ENCODE results near the gene MRPS18B.

Gene MRPS18B

GRCh38 chr6:30617565-30618269, at the start of gene MRPS18B:
TSS of gene MRPS18B (plus strand) at chr6:30617840. CDS start at chr6:30617866, 26 bp downstream.
- no peak for TF ChIP-seq CTCF (IDR thresholded peaks at IDR 0.05)
- Histone ChIP-seq H3K4me3 (peak within 1 kb of the TSS; percentile 79), H3K27ac (peak within 1 kb of the TSS; percentile 92 to 96)
- peak; percentile 99 for DNase-seq (ENCODE audit: low spot score)

- H3K4me3 ChIP-seq = no peak overlapping the region
These were observed 49.4 kb upstream of the MRPS18B start for GRCh38 chr6:30568245-30568644.

GRCh38 chr6:30570263-30570662, 47.4 kb upstream of the MRPS18B start:
- Histone ChIP-seq H3K4me3 (peak overlapping the region; percentile 82), H3K27ac (peak overlapping the region; percentile 87 to 90)
- no peak for DNase-seq (ENCODE audit: low spot score)
- no peak for TF ChIP-seq CTCF (IDR thresholded peaks at IDR 0.05)

More at GRCh38 chr6:30568245-30568644, 49.4 kb upstream of the MRPS18B start:
- no peak for TF ChIP-seq CTCF (IDR thresholded peaks at IDR 0.05)
- DNase-seq (ENCODE audit: low spot score) = no peak
- H3K27ac ChIP-seq = no peak overlapping the region

GRCh38 chr6:30570740-30571074, 46.9 kb upstream of the MRPS18B start:
- no peak for TF ChIP-seq CTCF (IDR thresholded peaks at IDR 0.05)
- peak overlapping the region; percentile 87 to 90 for H3K27ac ChIP-seq
- DNase-seq (ENCODE audit: low spot score) = no peak
- H3K4me3 ChIP-seq = peak overlapping the region; percentile 82

- DNase-seq (ENCODE audit: low spot score) = peak; percentile 99
- no peak for TF ChIP-seq CTCF (IDR thresholded peaks at IDR 0.05)
- Histone ChIP-seq H3K27ac (peak within 1 kb of the TSS; percentile 87 to 90), H3K4me3 (peak within 1 kb of the TSS; percentile 82)
These were observed 46.4 kb upstream of the MRPS18B start, which contains the start of gene ABCF1 for GRCh38 chr6:30571075-30571761. TSS of gene ABCF1 (plus strand) at chr6:30571442. CDS start at chr6:30571488, 46 bp downstream.

GRCh38 chr6:30571762-30572082, 45.9 kb upstream of the MRPS18B start:
- peak overlapping the region; percentile 82 for H3K4me3 ChIP-seq
- DNase-seq (ENCODE audit: low spot score) = no peak
- TF ChIP-seq CTCF (IDR thresholded peaks at IDR 0.05) = no peak
- H3K27ac ChIP-seq = peak overlapping the region; percentile 87 to 90

- no peak for TF ChIP-seq CTCF (IDR thresholded peaks at IDR 0.05)
- peak overlapping the region in 1 of 2 donors; percentile 87 for H3K27ac ChIP-seq
- H3K4me3 ChIP-seq = peak overlapping the region; percentile 82
- no peak for DNase-seq (ENCODE audit: low spot score)
These were observed 45.5 kb upstream of the MRPS18B start for GRCh38 chr6:30572148-30572547.
